ENCODE measurements around the gene DAPK2. TPM values are rescaled to one million over a fixed set of nuclear protein-coding genes. Genes with fewer than 3 reads are reported as not detected.

The DAPK2 gene
- total and polyA plus RNA-seq, 9 donors = 2.9 to 5.9 (median 3.9) TPM

- H3K27ac ChIP-seq (ENCODE audit: low read length) = no peak overlapping the region
- WGBS (ENCODE audit: insufficient coverage) = 60% methylated on average over 1 of the region's 4 CpGs
- H3K36me3 ChIP-seq (ENCODE audit: control insufficient read depth, insufficient read depth, low read length) = no peaks in the 10 kb centered on the region
- H3K27me3 ChIP-seq (ENCODE audit: control insufficient read depth, insufficient read depth, low read length) = no peaks in the 10 kb centered on the region
- H3K4me1 ChIP-seq (ENCODE audit: control insufficient read depth, insufficient read depth, low read length) = peaks cover 33% of the 10 kb centered on the region
- H3K4me3 ChIP-seq (ENCODE audit: low read length) = no peak overlapping the region
- DNase-seq = no peak
- H3K9me3 ChIP-seq (replicated peaks; ENCODE audit: control insufficient read depth, low read depth, low read length) = no peaks in the 10 kb centered on the region
Observed at GRCh38 chr15:63987796-63988378, 58.4 kb downstream of the DAPK2 start.

- H3K27me3 ChIP-seq (ENCODE audit: control insufficient read depth, insufficient read depth, low read length) = no peaks in the 10 kb centered on the region
- DNase-seq = no peak
- H3K4me3 ChIP-seq (ENCODE audit: low read length) = no peak overlapping the region
- peaks cover 31% of the 10 kb centered on the region for H3K4me1 ChIP-seq (ENCODE audit: control insufficient read depth, insufficient read depth, low read length)
- WGBS (ENCODE audit: insufficient coverage) = 90% methylated on average over 2 of the region's 3 CpGs
- H3K36me3 ChIP-seq (ENCODE audit: control insufficient read depth, insufficient read depth, low read length) = no peaks in the 10 kb centered on the region
- H3K27ac ChIP-seq (ENCODE audit: low read length) = no peak overlapping the region
- no peaks in the 10 kb centered on the region for H3K9me3 ChIP-seq (replicated peaks; ENCODE audit: control insufficient read depth, low read depth, low read length)
Observed at GRCh38 chr15:63986751-63987341, 59.4 kb downstream of the DAPK2 start.

- Histone ChIP-seq H3K36me3 (ENCODE audit: control insufficient read depth, insufficient read depth, low read length) (no peaks in the 10 kb centered on the region), H3K27ac (ENCODE audit: low read length) (no peak overlapping the region), H3K9me3 (replicated peaks; ENCODE audit: control insufficient read depth, low read depth, low read length) (no peaks in the 10 kb centered on the region), H3K4me3 (ENCODE audit: low read length) (no peak overlapping the region), H3K4me1 (ENCODE audit: control insufficient read depth, insufficient read depth, low read length) (peaks cover 25% of the 10 kb centered on the region), H3K27me3 (ENCODE audit: control insufficient read depth, insufficient read depth, low read length) (no peaks in the 10 kb centered on the region)
- DNase-seq = no peak
- WGBS (ENCODE audit: insufficient coverage) = 84% methylated on average over 3 of the region's 6 CpGs
Observed at GRCh38 chr15:63986185-63986680, 60.1 kb downstream of the DAPK2 start.

- no peak overlapping the region for H3K4me3 ChIP-seq (ENCODE audit: low read length)
- no peaks in the 10 kb centered on the region for H3K9me3 ChIP-seq (replicated peaks; ENCODE audit: control insufficient read depth, low read depth, low read length)
- WGBS (ENCODE audit: insufficient coverage) = 60% methylated on average over 11 of the region's 17 CpGs
- no peak overlapping the region for H3K27ac ChIP-seq (ENCODE audit: low read length)
- DNase-seq = peak; percentile 47
- H3K4me1 ChIP-seq (ENCODE audit: control insufficient read depth, insufficient read depth, low read length) = peaks cover 18% of the 10 kb centered on the region
- no peaks in the 10 kb centered on the region for H3K27me3 ChIP-seq (ENCODE audit: control insufficient read depth, insufficient read depth, low read length)
- no peaks in the 10 kb centered on the region for H3K36me3 ChIP-seq (ENCODE audit: control insufficient read depth, insufficient read depth, low read length)
Observed at GRCh38 chr15:63985221-63986184, 60.8 kb downstream of the DAPK2 start.

- 73% methylated on average over 3 of the region's 3 CpGs for WGBS (ENCODE audit: insufficient coverage)
- Histone ChIP-seq H3K36me3 (ENCODE audit: control insufficient read depth, insufficient read depth, low read length) (no peaks in the 10 kb centered on the region), H3K9me3 (replicated peaks; ENCODE audit: control insufficient read depth, low read depth, low read length) (no peaks in the 10 kb centered on the region), H3K4me1 (ENCODE audit: control insufficient read depth, insufficient read depth, low read length) (peaks cover 23% of the 10 kb centered on the region), H3K27me3 (ENCODE audit: control insufficient read depth, insufficient read depth, low read length) (no peaks in the 10 kb centered on the region), H3K4me3 (ENCODE audit: low read length) (no peak overlapping the region), H3K27ac (ENCODE audit: low read length) (no peak overlapping the region)
- DNase-seq = no peak
Observed at GRCh38 chr15:63984331-63984730, 62.0 kb downstream of the DAPK2 start.

- H3K36me3 ChIP-seq (ENCODE audit: control insufficient read depth, insufficient read depth, low read length) = no peaks in the 10 kb centered on the region
- 77% methylated on average over 18 of the region's 19 CpGs for WGBS (ENCODE audit: insufficient coverage)
- no peak overlapping the region for H3K4me3 ChIP-seq (ENCODE audit: low read length)
- no peaks in the 10 kb centered on the region for H3K27me3 ChIP-seq (ENCODE audit: control insufficient read depth, insufficient read depth, low read length)
- H3K27ac ChIP-seq (ENCODE audit: low read length) = no peak overlapping the region
- H3K4me1 ChIP-seq (ENCODE audit: control insufficient read depth, insufficient read depth, low read length) = peaks cover 34% of the 10 kb centered on the region
- no peaks in the 10 kb centered on the region for H3K9me3 ChIP-seq (replicated peaks; ENCODE audit: control insufficient read depth, low read depth, low read length)
- no peak for DNase-seq
Observed at GRCh38 chr15:63983061-63983711, 63.1 kb downstream of the DAPK2 start.

GRCh38 chr15:63982381-63982854 lies 63.9 kb downstream of the DAPK2 start:
- Histone ChIP-seq H3K4me1 (ENCODE audit: control insufficient read depth, insufficient read depth, low read length) (peaks cover 39% of the 10 kb centered on the region), H3K9me3 (replicated peaks; ENCODE audit: control insufficient read depth, low read depth, low read length) (no peaks in the 10 kb centered on the region), H3K27me3 (ENCODE audit: control insufficient read depth, insufficient read depth, low read length) (no peaks in the 10 kb centered on the region), H3K36me3 (ENCODE audit: control insufficient read depth, insufficient read depth, low read length) (no peaks in the 10 kb centered on the region), H3K4me3 (ENCODE audit: low read length) (no peak overlapping the region), H3K27ac (ENCODE audit: low read length) (no peak overlapping the region)
- no peak for DNase-seq
- WGBS (ENCODE audit: insufficient coverage) = 93% methylated on average over 4 of the region's 7 CpGs

- Histone ChIP-seq H3K27me3 (ENCODE audit: control insufficient read depth, insufficient read depth, low read length) (no peaks in the 10 kb centered on the region), H3K9me3 (replicated peaks; ENCODE audit: control insufficient read depth, low read depth, low read length) (no peaks in the 10 kb centered on the region), H3K4me1 (ENCODE audit: control insufficient read depth, insufficient read depth, low read length) (peaks cover 39% of the 10 kb centered on the region), H3K27ac (ENCODE audit: low read length) (no peak overlapping the region), H3K4me3 (ENCODE audit: low read length) (no peak overlapping the region), H3K36me3 (ENCODE audit: control insufficient read depth, insufficient read depth, low read length) (no peaks in the 10 kb centered on the region)
- no peak for DNase-seq
- 88% methylated on average over 6 of the region's 13 CpGs for WGBS (ENCODE audit: insufficient coverage)
Observed at GRCh38 chr15:63981596-63982320, 64.5 kb downstream of the DAPK2 start.

GRCh38 chr15:63979262-63979793 lies 67.0 kb downstream of the DAPK2 start:
- peak; percentile 68 for DNase-seq
- no peaks in the 10 kb centered on the region for H3K36me3 ChIP-seq (ENCODE audit: control insufficient read depth, insufficient read depth, low read length)
- H3K27me3 ChIP-seq (ENCODE audit: control insufficient read depth, insufficient read depth, low read length) = no peaks in the 10 kb centered on the region
- peaks cover 29% of the 10 kb centered on the region for H3K4me1 ChIP-seq (ENCODE audit: control insufficient read depth, insufficient read depth, low read length)
- H3K27ac ChIP-seq (ENCODE audit: low read length) = peak overlapping the region; percentile 59
- no peak overlapping the region for H3K4me3 ChIP-seq (ENCODE audit: low read length)
- 50% methylated on average over 2 of the region's 6 CpGs for WGBS (ENCODE audit: insufficient coverage)
- H3K9me3 ChIP-seq (replicated peaks; ENCODE audit: control insufficient read depth, low read depth, low read length) = no peaks in the 10 kb centered on the region
